Measurements from ENCODE around the gene ANO3. TPM values are rescaled to one million over a fixed set of nuclear protein-coding genes. Genes with fewer than 3 reads are reported as not detected.

Gene ANO3
- total and polyA plus RNA-seq, 2 of the 8 experiments (the other 6 are each of a cell fraction or from before 2014, with no cell fraction given) = not detected

DNA sequence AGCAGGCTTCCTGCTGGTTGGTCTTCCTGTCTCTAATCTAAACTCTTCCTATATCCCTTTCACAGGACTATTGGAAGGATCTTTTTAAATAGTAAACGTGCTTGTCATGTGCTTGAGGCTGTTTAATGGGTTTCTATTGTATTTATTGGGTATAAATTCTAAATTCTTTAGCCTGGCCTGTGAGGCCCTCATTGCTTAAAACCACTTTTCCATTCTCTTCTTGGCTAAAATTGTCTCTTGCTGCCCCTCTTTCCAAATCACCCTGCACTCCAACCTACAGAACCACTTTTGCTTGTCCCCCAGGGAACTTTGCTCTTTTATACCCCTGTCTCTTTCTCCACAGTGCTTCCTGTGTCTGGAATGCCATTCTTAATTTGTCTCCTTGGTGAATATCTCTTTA is 286.5 kb downstream of the ANO3 start (continued):
- no peak for TF ChIP-seq HDAC2 (IDR thresholded peaks at IDR 0.05; ENCODE audit: borderline replicate concordance in 1 of 2, low read depth in 2 of 2, low read length in 2 of 2)
